ENCODE measurements around the gene ANK3.

- TF ChIP-seq POLR2A (IDR thresholded peaks at IDR 0.05) (no peak), POLR2AphosphoS5 (IDR thresholded peaks at IDR 0.05) (no peak)
Observed at GRCh38 chr10:60314069-60314940, 75.4 kb downstream of the ANK3 start.

Measured in spleen (tissue), 3 donors.